NCI-H2107 treated with DMSO at 0.1 percent for 48 hours (cell line): Measurements from ENCODE around the gene RSAD1.
A peak's percentile ranks its signal among the peaks of the same experiment; 100 is the strongest.

ENCODE experiments used
- DNase-seq: peaks from one replicate; lab custom pipeline; 2025; ENCODE audit not compliant: unreplicated experiment; lab: John Stamatoyannopoulos, UW

RSAD1 gene

GRCh38 chr17:50478391-50479381, at the start of gene RSAD1:
Gene RSAD1 (plus strand): TSS chr17:50478860. CDS start chr17:50478885, 25 bp downstream.
- peak; percentile 47 for DNase-seq

GRCh38 chr17:50429793-50430192, 48.9 kb upstream of the RSAD1 start:
- DNase-seq, result no peak

- DNase-seq, result no peak
Observed at GRCh38 chr17:50430821-50431618, 47.6 kb upstream of the RSAD1 start.

GRCh38 chr17:50432125-50432762, 46.4 kb upstream of the RSAD1 start:
- no peak for DNase-seq

- DNase-seq, result no peak
Observed at GRCh38 chr17:50437409-50437808, 41.3 kb upstream of the RSAD1 start.

GRCh38 chr17:50439008-50439407, 39.7 kb upstream of the RSAD1 start:
- DNase-seq, result no peak

- DNase-seq, result no peak
Observed at GRCh38 chr17:50440172-50440837, 38.4 kb upstream of the RSAD1 start.

- no peak for DNase-seq
Observed at GRCh38 chr17:50440838-50441829, 37.5 kb upstream of the RSAD1 start.

- no peak for DNase-seq
Observed at GRCh38 chr17:50443505-50443974, 35.1 kb upstream of the RSAD1 start.

- no peak for DNase-seq
Observed at GRCh38 chr17:50444841-50445715, 33.6 kb upstream of the RSAD1 start.

- no peak for DNase-seq
Observed at GRCh38 chr17:50445730-50446325, 32.8 kb upstream of the RSAD1 start.

- DNase-seq, result no peak
Observed at GRCh38 chr17:50447870-50448595, 30.6 kb upstream of the RSAD1 start.

- DNase-seq, result no peak
Observed at GRCh38 chr17:50448643-50449042, 30.0 kb upstream of the RSAD1 start.

- DNase-seq, result no peak
Observed at GRCh38 chr17:50451943-50452629, 26.6 kb upstream of the RSAD1 start.

- no peak for DNase-seq
Observed at GRCh38 chr17:50452630-50453300, 25.9 kb upstream of the RSAD1 start.

GRCh38 chr17:50453901-50454300, 24.8 kb upstream of the RSAD1 start:
- DNase-seq, result no peak
